HK-2 (cell line): Measurements from ENCODE around the gene MAP2.

Experiments used
- DNase-seq: peaks from one replicate; pipeline ENCODE4 v3.0.0-alpha.2; 2018; ENCODE audit not compliant: unreplicated experiment

MAP2 gene

DNA sequence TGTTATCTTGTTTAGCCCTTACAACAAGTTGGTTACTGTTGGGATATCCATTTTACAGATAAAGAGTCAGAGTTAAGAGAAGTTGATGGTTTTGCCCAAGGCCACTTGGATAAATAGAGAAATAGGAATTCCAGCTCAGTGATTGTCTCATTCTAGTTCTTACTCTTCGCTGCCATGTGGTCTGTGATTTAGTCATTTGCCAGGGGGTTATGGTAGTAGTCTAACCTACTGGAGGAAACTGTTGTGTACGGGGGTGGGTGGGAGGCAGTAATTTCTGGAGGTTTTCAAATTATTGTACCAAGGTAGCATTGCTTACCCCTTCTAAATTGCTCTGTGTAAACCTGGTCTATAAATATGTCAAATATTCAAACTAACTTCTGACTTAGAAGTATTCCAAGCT lies 110.4 kb downstream of the MAP2 start:
- DNase-seq: no peak

- no peak for DNase-seq
Observed at GRCh38 chr2:209536363-209536762, 112.5 kb downstream of the MAP2 start.

GRCh38 chr2:209547726-209548125 lies 123.9 kb downstream of the MAP2 start:
- no peak for DNase-seq

- no peak for DNase-seq
Observed at GRCh38 chr2:209549589-209549988, 125.7 kb downstream of the MAP2 start.

DNA sequence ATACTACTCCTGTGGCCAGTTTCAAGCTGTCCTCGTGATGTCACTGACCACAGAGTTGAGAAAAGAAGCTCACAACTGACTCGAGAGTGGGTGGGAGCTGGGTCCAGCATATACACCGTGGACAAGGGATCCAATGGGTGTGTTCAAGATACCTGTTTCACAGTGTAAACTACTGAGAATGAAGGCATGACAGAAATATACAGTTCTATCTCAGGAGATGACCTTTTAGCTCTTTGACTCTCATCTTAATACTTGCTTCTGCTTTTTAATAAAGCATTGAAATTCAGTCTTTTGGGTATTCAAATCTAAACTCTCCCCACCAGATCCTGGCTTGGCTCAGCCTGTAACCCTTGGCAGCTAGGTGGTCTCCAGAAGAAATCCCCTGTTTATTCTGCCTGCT lies 130.1 kb downstream of the MAP2 start:
- DNase-seq: no peak

- peak; percentile 8 for DNase-seq
Observed at GRCh38 chr2:209556354-209556961, 132.6 kb downstream of the MAP2 start.

DNA sequence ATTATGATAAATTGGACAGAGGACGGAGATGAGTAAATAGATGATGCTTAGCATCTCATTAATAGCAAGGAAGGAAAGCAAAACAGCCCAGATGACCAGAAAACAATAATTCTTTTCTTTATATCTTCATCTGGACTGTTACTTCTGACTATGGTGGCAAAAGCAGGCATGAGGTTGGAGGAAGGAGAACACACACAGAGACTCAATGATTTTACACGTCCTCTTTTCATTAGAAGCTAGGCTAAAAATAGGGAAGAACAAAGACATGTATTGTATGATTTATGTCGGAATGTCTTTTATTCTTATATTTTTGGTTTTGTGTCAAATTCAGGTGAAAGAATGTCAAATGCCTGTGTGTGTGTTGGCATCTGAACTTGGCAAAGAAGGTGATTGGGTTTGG lies 137.1 kb downstream of the MAP2 start:
- DNase-seq: no peak

- DNase-seq: no peak
Observed at GRCh38 chr2:209563453-209563852, 139.6 kb downstream of the MAP2 start.

GRCh38 chr2:209564816-209565215 lies 141.0 kb downstream of the MAP2 start:
- no peak for DNase-seq

DNA sequence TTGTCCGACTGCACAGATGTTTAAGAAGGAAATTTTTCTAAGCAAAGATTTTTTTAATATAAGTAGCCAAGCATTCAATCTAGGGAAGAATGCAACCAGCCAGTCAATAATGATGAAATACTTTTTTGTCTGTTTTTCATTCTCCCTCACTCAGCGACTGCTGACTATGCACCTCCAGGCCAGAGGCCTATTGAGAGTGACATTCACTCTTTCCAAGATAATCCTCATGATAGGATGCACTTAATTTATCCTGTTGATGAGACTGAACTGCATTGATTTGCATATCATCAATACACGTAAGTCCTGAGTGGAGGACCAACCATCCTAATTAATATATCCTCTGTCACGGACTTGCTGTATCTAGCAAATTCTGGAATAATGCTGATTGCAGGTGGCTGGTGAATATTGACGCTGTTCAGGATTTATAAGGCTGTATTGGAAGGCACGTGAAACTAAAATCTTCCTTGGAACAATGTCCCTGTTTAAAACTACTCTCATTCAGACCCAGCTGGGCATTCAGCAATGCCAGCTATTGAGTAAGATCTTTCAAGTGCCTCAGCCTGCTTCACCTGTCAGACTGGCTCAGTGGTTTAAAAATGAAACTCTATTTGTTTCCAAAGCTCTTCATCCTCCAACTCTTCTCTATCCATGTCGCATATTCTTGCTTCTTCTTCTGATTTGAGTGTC lies 142.2 kb downstream of the MAP2 start:
- no peak for DNase-seq

DNA sequence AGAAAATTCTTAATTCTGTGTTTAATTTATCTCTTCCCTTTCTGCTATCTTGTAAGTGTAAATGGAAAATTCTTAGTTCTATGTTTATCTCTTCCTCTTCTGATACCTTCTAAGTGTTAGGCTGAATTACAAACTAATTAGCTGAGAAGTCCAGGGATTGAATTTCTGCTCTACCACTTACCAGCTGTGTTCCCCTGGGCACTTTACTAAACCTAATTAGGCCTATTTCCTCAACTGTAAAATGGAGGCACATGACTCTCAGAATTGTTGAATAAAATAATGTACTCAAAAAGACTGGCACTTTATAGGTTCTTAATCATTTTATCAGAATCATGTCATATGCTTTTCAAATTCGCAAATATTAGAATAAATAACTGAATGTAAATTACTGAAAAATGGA lies 146.3 kb downstream of the MAP2 start:
- DNase-seq: no peak

GRCh38 chr2:209574515-209574914 lies 150.7 kb downstream of the MAP2 start:
- DNase-seq: no peak

DNA sequence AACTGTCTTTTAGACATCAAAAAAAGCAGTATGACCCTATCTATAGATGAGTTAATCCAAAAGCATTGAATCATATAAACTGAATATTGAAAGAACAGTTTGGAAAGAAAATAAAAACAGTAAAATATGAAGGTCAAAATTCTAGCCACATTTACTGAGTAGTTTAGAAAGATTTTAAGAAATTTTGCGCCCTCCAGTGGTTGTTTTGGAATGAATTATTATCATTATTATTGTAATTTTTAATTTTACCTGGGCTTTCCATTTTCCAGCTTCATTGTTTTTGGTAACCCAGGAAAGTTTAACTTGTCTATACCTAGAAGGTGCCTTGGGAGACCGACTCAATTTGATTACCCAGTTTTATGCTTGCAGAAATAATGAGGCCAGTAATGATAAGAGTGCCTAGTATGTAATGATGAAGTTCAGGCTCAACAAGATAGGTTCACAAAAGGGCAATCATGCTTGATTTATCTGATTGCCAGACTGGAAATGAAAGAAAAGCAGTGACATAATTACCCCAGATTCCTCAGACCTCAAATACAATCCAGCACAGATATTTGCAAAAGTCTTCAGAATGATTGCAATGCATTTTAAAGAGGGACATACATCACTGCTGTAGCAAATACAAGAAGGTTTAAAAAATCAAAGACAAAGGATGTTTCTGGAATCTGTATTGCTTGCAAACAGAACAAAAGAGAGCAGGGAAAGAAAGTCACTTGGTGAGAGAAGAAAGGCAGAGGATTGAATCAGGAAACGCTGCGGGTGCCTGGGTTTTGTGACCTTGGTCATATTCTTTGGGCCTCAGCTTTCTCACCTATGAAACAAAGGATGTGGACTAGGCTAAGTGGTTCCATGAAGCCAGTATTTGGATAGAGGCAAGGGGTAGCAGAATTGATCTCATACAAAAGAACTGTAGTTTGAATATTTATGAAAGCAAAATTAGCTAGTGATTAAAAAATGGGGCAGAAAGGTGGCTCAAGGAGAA lies 153.8 kb downstream of the MAP2 start:
- no peak for DNase-seq

GRCh38 chr2:209578394-209579001 lies 154.7 kb downstream of the MAP2 start:
- no peak for DNase-seq

- no peak for DNase-seq
Observed at GRCh38 chr2:209579230-209579749, 155.4 kb downstream of the MAP2 start.

DNA sequence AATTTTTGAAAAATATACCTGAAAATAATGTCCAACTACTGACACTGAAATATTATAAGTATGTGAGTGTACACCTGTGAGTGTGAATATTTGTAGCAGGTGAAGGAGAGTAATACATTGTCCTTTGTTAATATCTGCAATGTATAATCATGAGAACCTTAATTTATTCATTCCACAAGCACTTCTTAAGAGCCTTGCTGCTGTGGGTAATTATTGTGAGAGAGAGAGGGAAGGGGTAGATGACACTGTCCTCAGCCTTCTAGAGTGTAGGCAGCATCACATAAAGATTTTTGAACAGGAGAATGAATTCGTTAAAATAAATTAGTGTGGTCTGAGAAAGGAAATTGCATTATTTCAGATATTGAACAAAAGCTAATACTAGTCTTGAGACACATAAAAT lies 157.2 kb downstream of the MAP2 start:
- no peak for DNase-seq

- DNase-seq: no peak
Observed at GRCh38 chr2:209582281-209582680, 158.4 kb downstream of the MAP2 start.

- DNase-seq: no peak
Observed at GRCh38 chr2:209584472-209584871, 160.6 kb downstream of the MAP2 start.

DNA sequence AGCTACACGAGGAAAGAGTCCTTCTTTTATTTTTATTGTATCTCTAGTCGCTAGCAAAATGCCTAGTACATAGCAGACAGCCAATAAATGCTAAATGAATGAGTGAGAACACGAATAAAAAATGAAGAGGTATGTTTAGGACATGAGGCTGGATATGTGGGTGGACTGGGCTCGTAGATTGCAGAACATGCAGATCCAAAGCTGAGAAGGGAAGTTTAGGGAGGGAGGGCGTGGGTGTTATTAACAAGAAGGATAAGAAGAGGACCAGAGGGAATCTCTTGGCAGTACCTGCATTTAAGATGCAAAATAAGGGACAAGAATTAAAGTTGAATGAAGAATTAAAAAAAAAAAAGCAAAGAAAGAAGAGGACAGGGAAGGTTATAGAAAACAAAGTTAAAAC lies 161.1 kb downstream of the MAP2 start:
- no peak for DNase-seq

- no peak for DNase-seq
Observed at GRCh38 chr2:209591021-209591420, 167.2 kb downstream of the MAP2 start.

DNA sequence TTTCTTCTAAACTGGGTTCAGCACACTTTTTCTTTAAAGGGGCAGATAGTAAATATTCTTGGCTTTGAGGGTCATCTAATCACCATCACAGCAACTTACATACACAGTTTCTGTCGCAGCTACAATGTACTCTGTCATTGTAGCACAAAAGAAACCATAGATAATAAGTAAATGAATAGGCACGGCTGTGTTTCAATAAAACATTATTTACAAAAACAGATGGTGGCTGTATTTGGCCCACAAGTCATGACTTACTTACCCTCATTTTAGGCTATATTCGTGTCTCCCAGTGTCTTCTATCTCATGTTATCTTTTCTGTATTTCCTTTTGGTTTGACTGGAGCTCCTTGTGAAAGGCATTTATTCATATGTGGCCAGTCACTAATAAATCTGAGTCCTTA lies 168.3 kb downstream of the MAP2 start:
- no peak for DNase-seq

DNA sequence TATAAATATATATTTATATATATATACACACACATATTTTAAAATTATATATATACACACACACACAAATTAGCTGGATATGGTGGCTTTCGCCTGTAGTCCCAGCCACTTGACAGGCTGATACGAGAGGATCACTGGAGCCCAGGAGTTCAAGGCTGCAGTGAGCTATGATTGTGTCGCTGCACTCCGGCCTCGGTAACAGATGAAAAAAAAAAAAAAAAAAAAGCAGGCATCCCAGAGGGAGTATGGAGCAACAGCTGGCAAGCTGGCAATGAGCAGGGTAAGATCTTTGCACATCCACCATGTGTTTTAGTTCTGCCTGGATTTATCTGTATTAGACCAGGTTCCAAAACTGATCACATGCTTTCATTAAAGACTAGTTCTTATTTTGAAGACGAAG lies 170.1 kb downstream of the MAP2 start:
- DNase-seq: no peak
